ENCODE data around the gene PUS7. TPM values are rescaled to one million over a fixed set of nuclear protein-coding genes. Genes with fewer than 3 reads are reported as not detected.
A peak's percentile ranks its signal among the peaks of the same experiment; 100 is the strongest.

Gene PUS7
- total and polyA plus RNA-seq, 8 donors = 10.3 to 34.1 (median 28.1) TPM

DNA sequence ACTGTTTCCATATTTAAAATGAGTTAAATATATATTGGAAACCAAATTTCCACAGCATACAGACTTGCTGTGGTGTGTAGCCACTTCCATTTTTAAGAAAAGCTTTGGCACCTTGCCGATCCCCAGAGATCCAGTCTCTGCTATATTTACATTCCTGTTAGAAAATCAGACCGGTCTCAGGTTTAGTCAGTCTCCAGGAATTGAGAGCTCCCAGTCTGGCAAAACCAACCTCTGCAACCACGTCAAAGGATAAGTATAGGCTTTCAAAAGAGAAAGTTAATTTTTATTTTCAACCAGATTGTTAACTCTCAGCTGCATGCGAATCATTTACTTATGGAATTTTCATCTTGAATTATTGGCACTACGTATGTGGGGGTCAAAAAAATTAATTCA is 28.2 kb downstream of the PUS7 start:
- intact Hi-C loops (cut with DNase I) = no loop called here
- no peak overlapping the region for H3K4me3 ChIP-seq
- H3K36me3 ChIP-seq = no peaks in the 10 kb centered on the region
- H3K9me3 ChIP-seq = no peaks in the 10 kb centered on the region
- H3K27me3 ChIP-seq = no peaks in the 10 kb centered on the region
- TF ChIP-seq, protein P1, sequence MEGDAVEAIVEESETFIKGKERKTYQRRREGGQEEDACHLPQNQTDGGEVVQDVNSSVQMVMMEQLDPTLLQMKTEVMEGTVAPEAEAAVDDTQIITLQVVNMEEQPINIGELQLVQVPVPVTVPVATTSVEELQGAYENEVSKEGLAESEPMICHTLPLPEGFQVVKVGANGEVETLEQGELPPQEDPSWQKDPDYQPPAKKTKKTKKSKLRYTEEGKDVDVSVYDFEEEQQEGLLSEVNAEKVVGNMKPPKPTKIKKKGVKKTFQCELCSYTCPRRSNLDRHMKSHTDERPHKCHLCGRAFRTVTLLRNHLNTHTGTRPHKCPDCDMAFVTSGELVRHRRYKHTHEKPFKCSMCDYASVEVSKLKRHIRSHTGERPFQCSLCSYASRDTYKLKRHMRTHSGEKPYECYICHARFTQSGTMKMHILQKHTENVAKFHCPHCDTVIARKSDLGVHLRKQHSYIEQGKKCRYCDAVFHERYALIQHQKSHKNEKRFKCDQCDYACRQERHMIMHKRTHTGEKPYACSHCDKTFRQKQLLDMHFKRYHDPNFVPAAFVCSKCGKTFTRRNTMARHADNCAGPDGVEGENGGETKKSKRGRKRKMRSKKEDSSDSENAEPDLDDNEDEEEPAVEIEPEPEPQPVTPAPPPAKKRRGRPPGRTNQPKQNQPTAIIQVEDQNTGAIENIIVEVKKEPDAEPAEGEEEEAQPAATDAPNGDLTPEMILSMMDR (IDR thresholded peaks at IDR 0.05) = no peak
- peak overlapping the region; percentile 9 to 26 for H3K27ac ChIP-seq
- peak in 3 of 4 donors; percentile 7 to 65 (median 39) for DNase-seq
- peak; percentile 85 for ATAC-seq
- no peaks in the 10 kb centered on the region for H3K4me1 ChIP-seq

DNA sequence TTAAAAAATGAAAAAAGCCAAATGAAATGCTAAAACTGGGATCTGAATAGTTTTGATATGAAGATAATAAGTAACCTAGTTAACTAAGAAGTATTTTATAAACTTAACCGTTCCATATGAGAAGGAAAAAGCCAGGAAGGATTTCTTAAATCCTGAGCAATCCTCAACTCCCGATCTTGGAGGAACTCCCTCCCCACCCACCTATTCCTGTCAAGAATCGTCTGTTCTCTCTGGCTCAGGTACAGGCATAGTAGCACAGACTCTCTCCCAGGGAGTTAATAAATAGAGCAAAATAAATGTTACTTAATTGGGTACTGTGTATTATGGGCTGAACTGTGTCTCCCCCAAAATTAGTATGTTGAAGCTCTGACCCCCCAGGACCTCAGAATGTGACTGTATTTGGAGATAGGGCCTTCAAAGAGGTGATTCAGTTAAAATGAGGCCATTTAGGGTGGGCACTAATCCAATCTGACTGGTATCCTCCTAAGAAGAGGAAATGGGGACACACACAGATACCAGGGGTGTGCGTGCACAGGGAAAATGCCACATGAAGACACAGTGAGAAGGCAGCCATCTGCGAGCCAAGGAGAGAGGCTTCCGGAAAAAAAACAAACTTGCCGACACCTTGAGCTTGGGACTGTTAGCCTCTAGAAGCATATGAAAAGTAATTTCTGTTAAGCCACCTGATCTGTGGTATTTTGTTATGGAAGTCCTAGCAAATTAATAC is 28.7 kb downstream of the PUS7 start:
- ATAC-seq (peak; percentile 40), DNase-seq (no peak)
- H3K4me1 ChIP-seq = peaks cover 0 to under 1% of the 10 kb centered on the region in 2 donors
- no peaks in the 10 kb centered on the region for H3K36me3 ChIP-seq
- H3K27ac ChIP-seq = peak overlapping the region; percentile 9 to 26
- no peak overlapping the region for H3K4me3 ChIP-seq
- H3K27me3 ChIP-seq = no peaks in the 10 kb centered on the region
- intact Hi-C loops (cut with DNase I) = no loop called here
- H3K9me3 ChIP-seq = no peaks in the 10 kb centered on the region
- TF ChIP-seq, protein P1 (IDR thresholded peaks at IDR 0.05) = no peak

DNA sequence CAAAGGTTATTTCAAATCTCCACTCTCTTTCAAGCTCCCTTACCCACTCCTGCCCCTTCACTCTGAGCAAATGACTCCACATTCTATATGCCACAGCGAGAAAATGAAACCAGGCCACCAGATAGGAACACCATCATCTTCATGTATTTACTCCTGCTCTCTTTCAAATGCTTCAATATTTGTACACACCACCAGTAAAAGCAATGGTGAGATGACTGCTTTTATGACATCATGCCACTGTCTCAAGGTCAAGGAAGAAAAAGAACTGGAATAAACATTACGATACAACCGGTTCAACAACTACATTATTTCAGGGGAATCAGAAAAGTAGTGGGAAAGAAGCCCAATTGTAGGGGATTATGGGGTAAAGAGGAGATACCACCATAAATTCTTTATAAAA is 32.7 kb downstream of the PUS7 start:
- no peak overlapping the region for H3K4me3 ChIP-seq
- intact Hi-C loops (cut with DNase I) = no loop called here
- no peak for DNase-seq
- ATAC-seq = no peak
- no peaks in the 10 kb centered on the region for H3K27me3 ChIP-seq
- TF ChIP-seq, protein P1 (IDR thresholded peaks at IDR 0.05) = no peak
- no peak overlapping the region for H3K27ac ChIP-seq
- peaks cover 0 to 11% of the 10 kb centered on the region in 2 donors for H3K36me3 ChIP-seq
- H3K4me1 ChIP-seq = peaks cover 0 to 12% of the 10 kb centered on the region in 2 donors
- H3K9me3 ChIP-seq = no peaks in the 10 kb centered on the region

DNA sequence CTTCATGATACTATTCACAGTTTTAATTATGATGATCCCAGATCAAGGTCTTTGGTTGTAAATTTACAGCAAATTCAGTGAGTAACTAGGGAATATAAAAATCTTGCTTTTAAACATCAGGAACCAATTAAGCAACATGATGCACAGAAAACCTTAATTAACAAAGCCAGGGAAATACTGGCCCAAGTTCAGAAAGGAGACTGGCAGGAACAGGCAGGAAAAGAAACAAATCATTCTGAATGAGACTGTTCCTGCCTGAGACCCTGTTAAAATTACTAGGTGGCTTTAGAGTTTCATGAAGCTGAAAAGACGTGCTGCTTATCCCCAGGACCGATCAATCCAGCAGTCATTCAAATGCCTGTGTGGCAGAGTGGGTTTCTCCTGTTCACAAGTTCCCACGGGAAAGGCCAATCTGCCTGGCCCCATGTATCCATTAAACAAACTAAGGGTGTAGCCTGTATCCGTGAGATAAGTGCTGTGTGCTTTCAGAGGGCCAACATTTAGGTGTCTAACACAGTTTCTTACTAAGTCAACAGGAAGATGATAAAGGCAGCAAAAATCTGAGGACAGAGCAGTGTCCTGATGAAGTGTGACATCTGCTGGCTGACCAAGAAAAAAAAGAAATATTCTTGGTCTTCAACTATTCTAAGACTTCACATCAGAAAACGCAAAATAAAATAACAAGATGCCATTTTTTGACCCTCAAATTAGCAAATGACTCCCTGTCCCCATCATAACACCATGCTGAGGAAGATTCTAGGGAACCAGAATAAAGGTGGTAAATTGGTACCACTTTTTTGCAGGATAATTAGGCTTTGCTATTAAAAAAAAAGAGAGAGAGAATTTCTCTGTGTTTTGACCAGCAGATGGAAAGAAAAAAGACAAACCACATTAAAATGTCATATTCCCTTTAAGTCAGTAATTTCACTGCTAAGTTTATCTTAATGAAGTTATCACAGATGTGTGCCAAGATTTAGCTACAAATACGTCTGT is 34.2 kb downstream of the PUS7 start:
- no peak overlapping the region for H3K4me3 ChIP-seq
- peak; percentile 79 for ATAC-seq

More for the DNA sequence above, 34.2 kb downstream of the PUS7 start:
- H3K4me1 ChIP-seq = peaks cover 0 to 12% of the 10 kb centered on the region in 2 donors
- no peaks in the 10 kb centered on the region for H3K9me3 ChIP-seq
- DNase-seq = peak in 2 of 4 donors; percentile 56 to 68
- H3K27me3 ChIP-seq = no peaks in the 10 kb centered on the region
- peaks cover 0 to 11% of the 10 kb centered on the region in 2 donors for H3K36me3 ChIP-seq
- TF ChIP-seq, protein P1 (IDR thresholded peaks at IDR 0.05) = peak in 1 of 2 donors; percentile 28
- intact Hi-C loops (cut with DNase I) = no loop called here
- peak overlapping the region; percentile 18 to 41 for H3K27ac ChIP-seq

Data from left lung (tissue), 10 donors.